G401.6 (cell line): ENCODE results near the gene STAT5B.
"Not testable (repeated sequence)": the region's sequence is repeated elsewhere in the genome, so short reads cannot be mapped to it uniquely, and the experiment has no call there.

Experiments
- FAIRE-seq: peaks from 2 replicates; lab custom pipeline; 2012; peaks lifted over from hg19 to GRCh38; lab: Jason Lieb, UNC

The STAT5B gene

DNA sequence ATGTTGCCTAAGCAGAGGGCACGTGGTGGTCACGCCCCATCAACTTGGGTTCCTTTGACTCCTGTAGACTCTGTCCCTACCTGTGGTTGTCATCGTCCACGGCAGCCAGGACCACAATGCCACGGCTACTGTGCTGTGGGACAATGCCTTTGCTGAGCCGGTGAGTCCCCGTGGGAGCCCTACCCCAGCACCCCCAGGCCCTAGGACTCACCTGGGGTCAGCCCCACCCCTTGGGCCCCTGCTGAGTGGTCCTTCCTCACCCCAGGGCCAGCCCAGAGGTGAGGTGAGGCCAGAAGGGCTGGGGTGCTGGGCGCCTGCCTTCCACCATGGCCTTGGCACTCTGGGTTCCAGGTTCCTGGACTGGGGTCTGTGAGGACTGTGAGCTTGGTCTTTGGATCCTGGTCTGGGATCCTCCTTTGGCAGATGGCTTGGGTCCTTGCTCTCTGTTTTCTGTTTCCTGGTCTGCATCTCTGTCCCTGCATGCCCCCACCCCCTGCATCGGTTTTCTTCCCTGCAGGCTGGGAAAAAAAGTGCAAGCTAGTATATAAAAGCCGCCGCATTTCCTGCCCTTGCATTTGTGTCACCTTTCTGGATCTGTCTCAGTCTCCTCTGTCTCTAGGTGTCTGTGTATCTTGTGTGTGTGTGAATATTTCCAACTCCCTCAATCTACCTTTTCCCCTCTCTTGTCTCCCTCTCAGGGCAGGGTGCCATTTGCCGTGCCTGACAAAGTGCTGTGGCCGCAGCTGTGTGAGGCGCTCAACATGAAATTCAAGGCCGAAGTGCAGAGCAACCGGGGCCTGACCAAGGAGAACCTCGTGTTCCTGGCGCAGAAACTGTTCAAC lies 29.6 kb upstream of the STAT5B start:
- FAIRE-seq = no peak

DNA sequence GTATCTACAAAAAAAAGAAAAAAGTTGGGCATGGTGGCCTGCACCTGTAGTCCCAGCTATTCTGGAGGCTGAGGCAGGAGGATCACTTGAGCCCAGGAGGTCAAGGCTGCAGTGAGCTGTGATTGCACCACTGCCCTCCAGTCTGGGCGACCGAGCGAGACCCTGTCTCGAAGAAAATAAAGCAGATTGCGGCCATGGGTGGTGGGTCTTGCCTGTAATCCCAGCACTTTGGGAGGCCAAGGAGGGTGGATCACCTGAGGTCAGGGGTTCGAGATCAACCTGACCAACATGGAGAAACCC lies 28.8 kb upstream of the STAT5B start:
- not testable (repeated sequence) for FAIRE-seq

DNA sequence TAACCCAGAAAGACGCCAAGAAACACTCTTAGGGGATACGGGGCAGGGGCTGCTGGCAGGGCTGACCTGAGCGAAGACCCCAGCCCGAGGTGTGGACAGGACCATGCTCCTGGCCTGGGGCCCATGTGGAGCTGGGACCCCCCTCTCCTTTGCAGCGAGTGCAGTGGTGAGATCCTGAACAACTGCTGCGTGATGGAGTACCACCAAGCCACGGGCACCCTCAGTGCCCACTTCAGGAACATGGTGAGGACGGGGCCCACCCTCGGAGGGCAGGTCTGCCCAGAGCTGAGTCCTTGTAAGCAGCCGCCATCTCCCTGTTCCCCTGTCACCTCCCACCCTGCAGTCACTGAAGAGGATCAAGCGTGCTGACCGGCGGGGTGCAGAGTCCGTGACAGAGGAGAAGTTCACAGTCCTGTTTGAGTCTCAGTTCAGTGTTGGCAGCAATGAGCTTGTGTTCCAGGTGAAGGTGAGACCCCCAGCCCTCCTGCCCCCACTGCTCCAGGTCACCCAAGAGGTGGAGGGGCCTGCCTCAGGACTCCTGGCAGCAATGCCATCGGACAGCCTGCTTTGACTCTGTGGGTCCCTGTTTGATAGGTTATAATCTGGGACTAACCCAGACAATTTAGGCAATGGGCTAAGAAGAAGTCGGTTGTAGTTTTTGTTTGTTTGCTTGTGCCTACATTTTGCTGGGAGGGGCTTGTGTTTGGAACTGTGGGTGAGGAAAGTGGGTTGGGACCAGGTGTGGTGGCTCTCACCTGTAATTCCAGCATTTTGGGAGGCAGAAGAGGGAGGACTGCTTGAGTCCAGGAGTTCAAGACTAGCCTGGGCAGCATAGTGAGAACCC lies 28.2 kb upstream of the STAT5B start:
- no peak for FAIRE-seq

DNA sequence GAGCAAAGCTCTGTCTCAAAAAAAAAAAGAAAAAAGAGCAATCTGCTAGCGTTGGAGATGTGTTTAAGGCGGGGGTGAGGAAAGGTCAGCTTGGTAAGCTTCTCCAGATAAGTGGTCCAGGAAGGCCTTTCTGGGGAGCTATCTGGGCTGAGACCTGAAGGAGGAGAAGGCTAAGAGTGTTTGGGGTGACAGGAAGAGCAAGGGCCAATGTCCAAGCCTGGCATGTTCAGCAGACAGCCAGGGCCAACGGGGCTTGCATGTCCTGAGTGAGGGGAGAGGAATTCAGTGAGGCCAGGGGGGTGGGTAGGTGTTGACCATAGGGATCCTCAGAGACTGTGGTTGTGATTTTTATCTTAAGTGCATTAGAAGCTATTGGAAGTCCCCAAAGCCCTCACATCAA lies 27.5 kb upstream of the STAT5B start:
- FAIRE-seq = no peak

DNA sequence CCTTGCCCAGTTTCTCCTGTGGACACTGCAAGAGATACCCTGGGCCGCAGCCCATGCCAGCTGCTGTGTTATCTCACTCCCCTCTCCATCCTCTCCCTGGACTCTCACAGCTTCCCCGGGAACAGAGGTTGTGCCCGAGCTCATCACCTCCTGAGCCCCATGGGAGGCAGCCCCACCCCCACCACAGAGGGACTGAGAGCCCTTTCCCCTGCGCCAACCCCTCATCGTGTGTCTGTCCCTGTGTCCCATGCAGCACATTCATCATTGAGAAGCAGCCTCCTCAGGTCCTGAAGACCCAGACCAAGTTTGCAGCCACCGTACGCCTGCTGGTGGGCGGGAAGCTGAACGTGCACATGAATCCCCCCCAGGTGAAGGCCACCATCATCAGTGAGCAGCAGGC lies 24.8 kb upstream of the STAT5B start:
- FAIRE-seq = no peak

DNA sequence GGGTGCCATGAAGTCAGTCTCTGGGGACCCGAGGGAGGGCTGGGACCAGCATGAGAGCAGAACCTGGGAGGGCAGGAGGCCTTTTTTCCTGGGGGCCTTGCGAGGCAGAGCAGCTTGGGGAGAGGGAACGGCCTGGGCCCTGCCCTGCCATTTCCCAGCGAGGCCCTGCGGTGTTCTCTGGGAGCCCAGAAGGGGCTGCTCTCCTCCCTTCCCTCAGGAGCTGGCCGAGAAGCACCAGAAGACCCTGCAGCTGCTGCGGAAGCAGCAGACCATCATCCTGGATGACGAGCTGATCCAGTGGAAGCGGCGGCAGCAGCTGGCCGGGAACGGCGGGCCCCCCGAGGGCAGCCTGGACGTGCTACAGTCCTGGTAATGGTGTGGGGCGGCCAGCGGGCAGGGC lies 23.7 kb upstream of the STAT5B start:
- not testable (repeated sequence) for FAIRE-seq

DNA sequence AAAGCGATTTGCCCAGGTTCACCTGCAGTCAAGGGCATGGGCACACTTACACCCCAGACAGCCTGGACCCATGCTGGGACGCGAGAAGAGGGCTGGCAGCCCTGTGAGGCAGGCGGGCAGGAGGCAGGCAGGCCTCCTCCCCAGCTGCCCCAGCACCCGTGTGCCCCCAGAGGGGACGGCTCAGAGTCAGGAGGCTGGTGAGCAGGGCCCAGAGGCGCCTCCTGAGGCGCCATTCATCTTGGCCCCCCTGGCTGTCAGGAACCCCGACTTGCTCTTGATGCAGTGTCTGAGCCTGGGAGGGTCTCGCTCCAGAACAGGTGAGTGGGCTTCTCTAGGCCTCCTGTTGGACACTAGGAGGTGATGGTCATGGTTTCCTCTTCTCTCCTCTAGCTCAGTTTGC lies 23.2 kb upstream of the STAT5B start:
- not testable (repeated sequence) for FAIRE-seq

DNA sequence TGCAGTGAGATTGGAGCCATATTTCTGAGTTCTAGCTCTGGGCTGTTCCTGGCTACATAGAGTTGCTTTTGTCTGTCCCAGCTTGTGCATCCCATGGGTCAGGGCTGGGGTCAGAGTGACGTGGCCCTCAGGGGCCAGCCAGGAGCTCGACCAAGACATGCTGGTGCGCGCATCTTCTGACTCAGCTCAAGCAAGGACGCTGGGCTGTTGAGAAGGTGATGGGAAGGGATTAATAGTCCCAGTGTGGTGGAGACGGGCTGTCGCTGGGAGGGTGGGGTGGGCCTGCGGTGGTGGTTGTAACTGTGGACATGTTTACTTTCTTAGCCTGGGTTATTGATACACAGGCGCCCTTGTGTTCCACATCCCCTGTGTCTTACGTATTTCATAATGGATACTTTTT lies 21.6 kb upstream of the STAT5B start:
- FAIRE-seq = not testable (repeated sequence)

DNA sequence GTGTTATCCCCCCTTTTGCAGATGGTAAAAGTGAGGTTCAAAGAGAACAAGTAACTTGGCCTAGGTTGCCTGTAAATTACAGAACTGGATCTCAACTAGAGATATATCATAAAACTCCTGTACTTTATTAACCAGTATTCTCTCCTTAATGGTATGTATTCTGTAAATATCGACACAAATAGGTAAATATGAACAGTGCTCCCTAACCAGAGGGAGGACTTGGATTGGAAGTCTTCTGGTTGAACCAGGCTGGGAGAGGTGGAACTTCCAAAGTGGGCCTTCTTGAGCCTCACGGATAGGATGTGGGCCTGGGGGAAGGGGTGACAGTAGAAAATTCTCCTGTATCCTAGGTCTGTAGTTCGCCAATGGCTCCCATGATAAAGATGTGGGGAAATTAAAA lies 19.8 kb upstream of the STAT5B start:
- no peak for FAIRE-seq

DNA sequence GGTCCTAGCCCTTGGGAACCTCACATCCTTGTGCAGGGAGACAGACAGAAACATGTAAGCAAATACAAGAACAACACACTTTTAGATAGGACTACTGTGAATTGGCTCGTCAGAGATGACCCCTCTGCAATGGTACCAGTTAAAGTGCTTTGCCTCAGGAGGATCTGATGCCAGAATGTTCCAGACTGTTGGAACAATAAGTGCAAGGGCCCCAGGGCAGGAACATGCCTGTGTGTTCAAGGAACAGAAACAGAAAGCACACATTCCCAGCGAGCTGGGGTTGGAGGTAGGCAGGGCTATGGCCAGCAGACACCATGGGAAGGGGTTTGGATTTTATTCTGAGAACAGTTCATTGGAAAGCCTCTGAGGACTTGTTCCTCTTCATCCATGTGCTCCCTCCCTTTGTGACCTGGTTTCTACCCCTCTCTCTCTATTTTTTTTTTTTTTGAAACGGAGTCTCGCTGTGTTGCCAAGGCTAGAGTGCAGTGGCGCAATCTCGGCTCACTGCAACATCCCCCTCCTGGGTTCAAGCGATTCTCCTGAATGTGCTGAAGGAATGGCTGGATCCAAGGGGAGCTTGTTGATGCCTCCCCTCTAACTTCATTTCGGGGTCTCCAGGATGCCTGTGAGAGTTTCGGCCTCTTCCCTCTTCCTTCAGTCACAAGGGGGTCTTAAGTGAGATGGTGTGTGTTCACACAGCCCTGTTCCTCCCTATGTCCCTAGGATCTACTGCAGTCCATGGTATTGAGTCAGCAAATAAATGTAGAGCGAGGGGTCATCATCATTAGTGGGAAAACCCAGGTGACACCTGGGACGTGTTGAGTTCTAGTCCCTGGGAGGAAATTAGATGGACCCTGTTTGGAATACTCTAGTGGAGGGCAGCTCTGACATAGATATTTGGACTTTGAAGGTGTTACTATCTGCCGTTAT lies 18.5 kb upstream of the STAT5B start:
- FAIRE-seq = no peak

DNA sequence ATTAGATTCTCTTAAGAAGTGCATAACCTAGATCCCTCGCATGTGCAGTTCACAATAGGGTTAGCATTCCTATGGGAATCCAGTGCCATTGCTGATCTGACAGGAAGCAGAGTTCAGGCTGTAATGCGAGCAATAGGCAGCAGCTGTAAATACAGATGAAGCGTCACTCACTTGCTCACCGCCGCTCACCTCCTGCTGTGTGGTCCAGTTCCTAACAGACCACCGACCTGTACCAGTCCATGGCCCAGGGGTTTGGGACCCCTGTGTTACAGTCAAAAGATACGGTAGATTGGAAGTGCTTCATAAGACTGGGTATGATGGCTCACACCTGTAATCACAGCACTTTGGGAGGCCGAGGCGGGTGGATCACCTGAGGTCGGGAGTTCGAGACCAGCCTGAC lies 14.9 kb upstream of the STAT5B start:
- no peak for FAIRE-seq

DNA sequence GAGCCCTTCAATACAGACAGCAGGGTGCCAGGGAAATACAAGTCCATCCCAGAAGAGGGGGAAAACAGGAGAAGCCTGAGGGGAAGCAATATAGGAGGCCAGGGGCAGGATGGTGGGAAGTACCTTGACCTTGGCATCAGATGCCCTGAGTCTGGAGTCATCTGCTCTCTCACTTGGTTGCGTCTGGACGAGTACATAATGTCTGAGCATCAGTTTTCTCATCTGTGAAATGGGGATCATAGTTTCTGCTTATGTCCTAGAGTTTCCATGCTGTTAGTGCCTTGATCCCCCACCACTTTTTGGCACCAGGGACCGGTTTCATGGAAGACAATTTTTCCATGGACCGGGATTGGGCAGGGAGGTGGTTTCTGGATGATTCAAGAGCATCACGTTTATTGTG lies 14.4 kb upstream of the STAT5B start:
- FAIRE-seq = no peak

DNA sequence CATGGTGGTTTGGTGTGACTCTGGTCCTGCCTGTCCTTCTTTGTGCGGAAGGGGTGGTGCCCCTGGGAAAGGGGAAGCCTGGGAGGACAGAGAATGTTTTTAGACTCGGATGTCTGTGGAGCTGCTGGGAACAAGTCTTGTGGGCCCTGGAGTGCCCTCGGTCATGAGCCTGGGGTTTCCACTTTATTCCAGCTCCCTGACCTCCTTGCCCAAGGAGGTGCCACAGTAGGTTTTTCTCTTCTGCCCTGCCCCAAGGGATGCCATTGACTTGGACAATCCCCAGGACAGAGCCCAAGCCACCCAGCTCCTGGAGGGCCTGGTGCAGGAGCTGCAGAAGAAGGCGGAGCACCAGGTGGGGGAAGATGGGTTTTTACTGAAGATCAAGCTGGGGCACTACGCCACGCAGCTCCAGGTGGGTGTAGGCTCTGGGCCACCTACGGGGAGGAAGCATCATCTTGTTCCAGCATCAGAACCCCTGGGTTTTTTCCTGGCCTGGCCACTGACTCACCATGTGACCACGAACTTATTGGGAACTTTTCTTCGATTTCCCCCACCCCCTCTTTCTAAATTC lies 13.5 kb upstream of the STAT5B start:
- FAIRE-seq = no peak

DNA sequence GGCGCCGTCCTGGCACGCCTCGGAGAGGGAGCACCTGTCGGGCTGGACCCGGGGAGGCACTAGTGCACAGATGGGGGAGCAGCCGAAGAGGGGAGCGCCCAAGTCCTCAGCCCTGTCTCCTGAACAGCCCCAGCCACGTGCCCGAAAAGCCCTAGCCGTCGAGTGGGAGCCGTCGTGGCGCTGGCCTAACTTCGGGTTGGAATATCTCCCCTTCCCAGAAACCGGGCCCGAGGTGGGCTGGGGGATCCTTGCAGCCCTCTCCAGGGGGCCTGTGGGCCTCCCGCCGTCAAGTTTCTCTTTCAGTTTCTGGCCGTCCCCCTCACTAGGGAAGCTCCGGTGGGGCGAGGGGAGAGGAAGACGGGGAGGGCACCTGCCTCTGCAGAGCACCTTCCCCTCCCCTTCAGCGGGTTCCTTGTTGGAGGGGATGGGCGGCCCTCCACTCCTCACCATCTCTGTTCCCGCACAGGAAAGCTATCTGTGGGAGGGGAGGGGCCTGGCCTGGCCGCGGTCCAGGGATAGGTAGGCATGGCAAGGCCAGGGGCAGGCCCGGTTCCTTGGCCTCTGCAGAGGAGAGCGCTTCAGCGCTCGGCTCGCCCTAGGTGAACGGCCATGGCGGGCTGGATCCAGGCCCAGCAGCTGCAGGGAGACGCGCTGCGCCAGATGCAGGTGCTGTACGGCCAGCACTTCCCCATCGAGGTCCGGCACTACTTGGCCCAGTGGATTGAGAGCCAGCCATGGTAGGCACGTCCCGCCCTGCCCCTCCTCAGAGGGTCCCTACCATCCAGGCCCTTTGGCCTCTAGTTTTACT lies 12.8 kb upstream of the STAT5B start:
- FAIRE-seq = no peak

DNA sequence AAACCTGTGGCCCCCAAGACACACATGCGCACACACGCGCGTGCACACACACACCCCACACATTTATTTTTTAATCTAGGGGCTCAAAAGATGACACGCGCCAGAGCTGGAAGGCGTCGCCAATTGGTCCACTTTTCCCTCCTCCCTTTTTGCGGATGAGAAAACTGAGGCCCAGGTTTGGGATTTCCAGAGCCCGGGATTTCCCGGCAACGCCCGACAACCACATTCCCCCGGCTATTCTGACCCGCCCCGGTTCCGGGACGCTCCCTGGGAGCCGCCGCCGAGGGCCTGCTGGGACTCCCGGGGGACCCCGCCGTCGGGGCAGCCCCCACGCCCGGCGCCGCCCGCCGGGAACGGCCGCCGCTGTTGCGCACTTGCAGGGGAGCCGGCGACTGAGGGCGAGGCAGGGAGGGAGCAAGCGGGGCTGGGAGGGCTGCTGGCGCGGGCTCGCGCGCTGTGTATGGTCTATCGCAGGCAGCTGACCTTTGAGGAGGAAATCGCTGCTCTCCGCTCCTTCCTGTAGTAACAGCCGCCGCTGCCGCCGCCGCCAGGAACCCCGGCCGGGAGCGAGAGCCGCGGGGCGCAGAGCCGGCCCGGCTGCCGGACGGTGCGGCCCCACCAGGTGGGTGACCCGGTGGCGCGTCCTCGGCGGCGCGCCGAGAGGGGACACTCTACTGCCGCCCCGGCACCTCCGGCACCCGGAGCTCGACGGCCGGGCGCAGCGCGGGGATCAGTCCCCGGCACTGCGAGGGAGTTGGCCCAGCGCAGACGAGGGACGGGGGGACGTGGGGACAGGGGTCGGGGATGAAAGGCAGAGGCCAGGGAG lies 12.0 kb upstream of the STAT5B start, which contains the start of gene STAT5A:
TSS of gene STAT5A (plus strand) at position 522 of the 826 bp plus-strand sequence. CDS start 914 bp downstream, outside the sequence.
- FAIRE-seq = no peak

DNA sequence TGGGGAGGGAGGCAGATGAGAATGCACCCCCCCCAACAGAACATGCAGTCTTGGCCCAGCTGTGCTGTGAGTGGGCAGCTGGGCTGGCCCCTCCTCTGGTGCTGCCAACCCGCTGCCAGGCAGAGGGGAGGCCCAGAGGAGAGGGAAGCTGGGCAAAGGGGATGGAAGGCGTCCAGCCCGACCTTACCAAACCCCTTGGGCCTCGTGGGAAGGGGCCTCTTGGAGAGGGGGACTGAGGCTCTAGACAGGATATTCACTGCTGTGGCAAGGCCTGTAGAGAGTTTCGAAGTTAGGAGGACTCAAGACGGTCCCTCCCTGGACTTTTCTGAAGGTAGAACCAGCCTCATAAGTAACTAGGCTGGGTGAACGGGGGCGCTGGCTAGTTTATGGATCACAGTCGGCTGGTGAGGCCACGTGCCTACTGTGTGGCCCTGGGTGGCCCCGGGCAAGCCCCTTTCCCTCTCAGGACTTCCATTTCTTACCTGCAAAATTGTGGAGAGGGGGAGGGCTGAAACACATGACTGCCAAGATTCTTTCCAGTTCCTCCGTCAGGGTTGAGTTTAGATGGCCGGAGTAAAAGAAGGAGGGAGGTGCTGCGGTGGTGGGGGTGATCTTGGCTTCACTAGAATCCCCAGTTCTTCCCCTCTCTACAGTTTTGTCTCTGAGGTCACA lies 11.2 kb upstream of the STAT5B start:
- FAIRE-seq = no peak

DNA sequence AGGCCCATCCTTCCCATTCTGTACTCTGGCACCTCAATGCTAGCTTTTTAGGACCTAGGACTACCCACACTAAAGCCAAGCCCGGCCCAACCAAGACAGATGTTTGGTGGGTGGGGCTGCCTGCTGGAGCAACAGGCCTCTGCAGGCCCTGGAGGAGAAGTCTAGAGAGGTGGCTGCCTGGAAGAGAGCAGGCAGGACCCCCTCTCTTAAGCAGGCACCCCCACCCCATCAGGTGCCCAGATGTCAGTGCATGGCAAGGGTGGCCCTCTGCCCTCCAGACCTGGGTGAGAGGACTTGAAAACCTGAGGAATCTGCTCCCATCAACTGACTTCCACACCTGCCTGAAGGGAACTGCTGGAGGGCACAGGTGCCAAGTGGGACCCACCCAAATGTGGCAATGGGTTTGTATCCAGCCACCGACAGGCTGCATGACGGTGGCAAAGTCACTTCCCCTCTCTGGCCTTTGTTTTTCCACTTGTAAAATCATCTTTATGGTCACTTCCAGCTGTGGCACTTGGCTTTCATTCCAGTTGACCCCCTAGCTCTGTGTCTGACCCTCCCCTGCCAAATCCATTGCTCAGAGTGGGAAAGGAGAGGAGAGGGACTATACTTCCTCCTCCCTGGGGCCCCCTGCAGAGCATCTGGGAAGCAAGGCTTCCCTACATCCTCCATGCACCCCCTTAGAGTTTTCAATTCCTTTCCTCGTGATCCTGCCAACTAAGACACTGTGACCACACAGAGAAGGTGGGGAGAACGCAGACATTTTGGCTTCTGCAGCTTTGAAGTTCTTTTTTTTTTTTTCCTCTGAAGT lies 10.4 kb upstream of the STAT5B start:
- FAIRE-seq = no peak

DNA sequence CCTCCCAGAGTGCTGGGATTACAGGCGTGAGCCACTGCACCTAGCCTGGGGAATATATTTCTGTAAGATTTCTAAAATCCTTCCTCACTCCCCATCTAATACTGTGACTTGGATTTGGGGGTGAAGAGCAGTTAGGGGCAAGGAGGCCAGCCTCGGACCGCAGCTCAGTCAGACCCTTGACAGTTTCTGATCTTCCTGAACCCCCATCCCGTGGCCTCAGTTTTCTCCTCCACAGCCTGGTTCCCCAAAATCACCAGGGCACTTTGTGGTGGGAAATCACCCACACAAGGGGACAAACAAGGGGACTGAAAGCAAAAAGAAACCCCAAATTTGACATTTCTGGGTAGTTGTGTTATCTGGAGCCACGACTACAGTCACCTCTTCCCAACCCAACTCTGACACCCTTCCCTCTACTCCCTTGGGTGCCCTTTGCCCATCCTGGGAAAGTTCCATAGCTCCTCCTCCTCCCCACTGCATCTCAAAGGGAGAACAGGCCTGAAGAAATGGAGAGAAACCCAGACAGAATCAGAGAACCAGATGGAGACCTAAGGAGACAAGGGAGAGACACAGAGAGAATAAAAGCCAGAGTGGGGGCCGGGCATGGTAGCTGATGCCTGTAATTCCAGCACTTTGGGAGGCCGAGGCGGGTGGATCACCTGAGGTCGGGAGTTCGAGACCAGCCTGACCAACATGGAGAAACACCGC lies 9.3 kb upstream of the STAT5B start:
- FAIRE-seq = no peak
